H1 (cell line): Measurements from ENCODE around the gene ZBED6.

ENCODE experiments used
- EP300 ChIP-seq, 2 experiments: IDR thresholded peaks; 1 replicate in 1 of 2; 2 replicates in 1 of 2; pipeline ENCODE4 v1.6.1; 2011 to 2012; ENCODE audit warnings: low read depth in 2 of 2, low read length in 2 of 2, mild to moderate bottlenecking in 2 of 2, borderline replicate concordance in 1 of 2, inconsistent platforms in 1 of 2, moderate library complexity in 1 of 2
- GABPA ChIP-seq: IDR thresholded peaks from 2 replicates; pipeline ENCODE4 v1.6.1; 2011; ENCODE audit warnings: mild to moderate bottlenecking, low read length, moderate library complexity, borderline replicate concordance; ENCODE audit not compliant: insufficient read depth
- HDAC6 ChIP-seq: IDR thresholded peaks from one replicate; pipeline ENCODE4 v1.7.1; 2012; ENCODE audit warnings: low read depth, mild to moderate bottlenecking, inconsistent platforms, low read length, moderate library complexity
- TAF1 ChIP-seq: IDR thresholded peaks from 2 replicates; pipeline ENCODE4 v1.6.1; 2011; ENCODE audit warnings: mild to moderate bottlenecking, low read depth, low read length
- ZNF274 ChIP-seq: IDR thresholded peaks from 2 replicates; pipeline ENCODE4 v1.7.0; 2012; ENCODE audit warnings: low read length, borderline replicate concordance; ENCODE audit errors: extremely low read depth
- TF ChIP-seq, protein P1 (sequence below), 3 experiments: IDR thresholded peaks; 1 replicate in 2 of 3; 2 replicates in 1 of 3; pipeline versions ENCODE4 v1.5.1 to v1.6.1; 2011; ENCODE audit warnings: low read length in 3 of 3, mild to moderate bottlenecking in 3 of 3, inconsistent platforms in 2 of 3, low read depth in 1 of 3, moderate library complexity in 1 of 3; ENCODE audit not compliant: insufficient read depth in 1 of 3; ENCODE audit errors: control extremely low read depth in 1 of 3

DNA sequence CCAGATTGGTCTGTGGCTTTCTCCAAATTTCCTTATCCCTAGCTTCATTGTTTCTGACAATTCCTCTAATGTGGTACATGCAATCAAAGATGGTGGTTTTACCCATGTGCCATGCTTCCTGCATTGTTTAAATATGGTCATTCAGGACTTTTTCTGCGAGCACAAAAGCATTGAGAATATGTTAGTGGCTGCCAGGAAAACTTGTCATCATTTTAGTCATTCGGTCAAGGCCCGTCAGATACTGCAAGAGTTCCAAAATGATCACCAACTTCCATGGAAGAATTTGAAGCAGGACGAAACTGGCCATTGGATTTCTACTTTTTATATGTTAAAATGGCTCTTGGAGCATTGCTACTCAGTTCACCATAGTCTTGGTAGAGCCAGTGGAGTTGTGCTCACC lies 3.7 kb downstream of the ZBED6 start:
- TF ChIP-seq, protein P1, sequence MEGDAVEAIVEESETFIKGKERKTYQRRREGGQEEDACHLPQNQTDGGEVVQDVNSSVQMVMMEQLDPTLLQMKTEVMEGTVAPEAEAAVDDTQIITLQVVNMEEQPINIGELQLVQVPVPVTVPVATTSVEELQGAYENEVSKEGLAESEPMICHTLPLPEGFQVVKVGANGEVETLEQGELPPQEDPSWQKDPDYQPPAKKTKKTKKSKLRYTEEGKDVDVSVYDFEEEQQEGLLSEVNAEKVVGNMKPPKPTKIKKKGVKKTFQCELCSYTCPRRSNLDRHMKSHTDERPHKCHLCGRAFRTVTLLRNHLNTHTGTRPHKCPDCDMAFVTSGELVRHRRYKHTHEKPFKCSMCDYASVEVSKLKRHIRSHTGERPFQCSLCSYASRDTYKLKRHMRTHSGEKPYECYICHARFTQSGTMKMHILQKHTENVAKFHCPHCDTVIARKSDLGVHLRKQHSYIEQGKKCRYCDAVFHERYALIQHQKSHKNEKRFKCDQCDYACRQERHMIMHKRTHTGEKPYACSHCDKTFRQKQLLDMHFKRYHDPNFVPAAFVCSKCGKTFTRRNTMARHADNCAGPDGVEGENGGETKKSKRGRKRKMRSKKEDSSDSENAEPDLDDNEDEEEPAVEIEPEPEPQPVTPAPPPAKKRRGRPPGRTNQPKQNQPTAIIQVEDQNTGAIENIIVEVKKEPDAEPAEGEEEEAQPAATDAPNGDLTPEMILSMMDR (IDR thresholded peaks at IDR 0.05; ENCODE audit: control extremely low read depth in 1 of 3, insufficient read depth in 1 of 3, low read depth in 1 of 3, low read length in 3 of 3), result no peak
- TF ChIP-seq ZNF274 (no peak), TAF1 (no peak), HDAC6 (no peak), GABPA (no peak), EP300 (IDR thresholded peaks at IDR 0.05; ENCODE audit: borderline replicate concordance in 1 of 2, low read depth in 2 of 2, low read length in 2 of 2) (no peak)
